MCF 10A (cell line): ENCODE measurements around the gene KCNH3. TPM values are rescaled to one million over a fixed set of nuclear protein-coding genes. Genes with fewer than 3 reads are reported as not detected.

ENCODE experiments used
- BruUV-seq: library from RNA; stranded (reverse); fragments of 400-500 nt; replicated peaks from 2 replicates; lab custom pipeline; 2021; lab: Mats Ljungman, UMichigan
- CTCF ChIA-PET: fragments of 300-600 bp; sonication (Branson Sonifier 250); formaldehyde crosslinking; extraction: SDS; loops from one replicate; lab custom pipeline; 2021; ENCODE audit warnings: antibody characterized with exemption, inconsistent platforms; lab: Yijun Ruan, JAX
- POLR2A ChIA-PET: fragments of 300-600, 350-650 bp; sonication (Branson Sonifier 250); formaldehyde crosslinking; extraction: SDS; loops from one replicate; lab custom pipeline; 2020; ENCODE audit warnings: antibody characterized with exemption, inconsistent platforms; lab: Yijun Ruan, JAX
- DNase-seq: peaks from one replicate; pipeline ENCODE4 v3.0.0-alpha.2; 2018; ENCODE audit not compliant: unreplicated experiment
- H3K27ac Mint-ChIP-seq: one replicate; pipeline ENCODE4 v1.8.0; 2022; ENCODE audit warnings: mild to moderate bottlenecking, low read depth, mixed read lengths; ENCODE audit not compliant: unreplicated experiment
- H3K27me3 Mint-ChIP-seq: one replicate; pipeline ENCODE4 v1.8.0; 2022; ENCODE audit warnings: mixed read lengths; ENCODE audit not compliant: insufficient read depth, unreplicated experiment
- H3K36me3 Mint-ChIP-seq: one replicate; pipeline ENCODE4 v1.8.0; 2022; ENCODE audit warnings: mild to moderate bottlenecking, moderate library complexity, mixed read lengths; ENCODE audit not compliant: insufficient read depth, unreplicated experiment
- H3K4me1 Mint-ChIP-seq: one replicate; pipeline ENCODE4 v1.8.0; 2022; ENCODE audit warnings: mixed read lengths; ENCODE audit not compliant: insufficient read depth, unreplicated experiment
- H3K4me3 Mint-ChIP-seq: one replicate; pipeline ENCODE4 v1.8.0; 2022; ENCODE audit warnings: mild to moderate bottlenecking, moderate library complexity, mixed read lengths; ENCODE audit not compliant: unreplicated experiment
- H3K9me3 Mint-ChIP-seq: one replicate; pipeline ENCODE4 v1.8.0; 2022; ENCODE audit warnings: mixed read lengths; ENCODE audit not compliant: unreplicated experiment
- intact Hi-C: fragments of 100-400 bp; cut with micrococcal nuclease; formaldehyde crosslinking; loops from 2 replicates; pipeline ENCODE4 v1.14.1; 2022
- total RNA-seq: library from RNA; stranded (reverse); gene quantifications from 2 replicates; pipeline ENCODE4 v1.2.3, GENCODE V29; 2022
- TF ChIP-seq, protein P1 (sequence below): fragments of 200-600 bp; IDR thresholded peaks from one replicate; pipeline ENCODE4 v1.8.0; 2022; ENCODE audit warnings: antibody characterized with exemption, mild to moderate bottlenecking; ENCODE audit not compliant: unreplicated experiment

Gene KCNH3
- total RNA-seq, 1 experiment from 2014 or later: not detected

DNA sequence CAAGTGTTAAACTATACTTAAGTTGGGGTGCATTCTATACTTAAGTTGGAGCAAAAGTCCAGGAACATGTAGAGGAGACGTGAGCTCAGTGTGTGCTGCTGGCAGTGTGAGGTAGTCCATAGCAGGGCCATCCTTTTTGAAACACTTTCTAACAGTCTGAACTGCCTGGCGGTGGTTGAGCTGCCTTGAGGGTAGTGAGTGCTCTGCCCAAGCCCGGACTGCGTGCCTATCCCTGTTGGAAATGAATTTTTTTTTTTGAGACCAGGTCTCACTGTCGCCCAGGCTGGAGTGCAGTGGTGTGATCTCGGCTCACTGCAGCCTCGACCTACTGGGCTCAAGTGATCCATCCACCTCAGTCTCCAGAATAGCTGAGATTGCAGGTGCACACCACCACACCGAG is 14.1 kb downstream of the KCNH3 start:
- no peak for DNase-seq
- no TSS peak for BruUV-seq
- peaks cover 13% of the 10 kb centered on the region for H3K4me1 Mint-ChIP-seq
- no peak overlapping the region for H3K27ac Mint-ChIP-seq
- POLR2A ChIA-PET: interaction anchor here (0.7 to 3.3 kb wide), 4 partner anchors 13 to 95 kb away, joined by 4 to 19 read pairs (median 6); partner anchors contain the start of gene MCRS1
- H3K27me3 Mint-ChIP-seq: peaks cover 15% of the 10 kb centered on the region
- TF ChIP-seq, protein P1, sequence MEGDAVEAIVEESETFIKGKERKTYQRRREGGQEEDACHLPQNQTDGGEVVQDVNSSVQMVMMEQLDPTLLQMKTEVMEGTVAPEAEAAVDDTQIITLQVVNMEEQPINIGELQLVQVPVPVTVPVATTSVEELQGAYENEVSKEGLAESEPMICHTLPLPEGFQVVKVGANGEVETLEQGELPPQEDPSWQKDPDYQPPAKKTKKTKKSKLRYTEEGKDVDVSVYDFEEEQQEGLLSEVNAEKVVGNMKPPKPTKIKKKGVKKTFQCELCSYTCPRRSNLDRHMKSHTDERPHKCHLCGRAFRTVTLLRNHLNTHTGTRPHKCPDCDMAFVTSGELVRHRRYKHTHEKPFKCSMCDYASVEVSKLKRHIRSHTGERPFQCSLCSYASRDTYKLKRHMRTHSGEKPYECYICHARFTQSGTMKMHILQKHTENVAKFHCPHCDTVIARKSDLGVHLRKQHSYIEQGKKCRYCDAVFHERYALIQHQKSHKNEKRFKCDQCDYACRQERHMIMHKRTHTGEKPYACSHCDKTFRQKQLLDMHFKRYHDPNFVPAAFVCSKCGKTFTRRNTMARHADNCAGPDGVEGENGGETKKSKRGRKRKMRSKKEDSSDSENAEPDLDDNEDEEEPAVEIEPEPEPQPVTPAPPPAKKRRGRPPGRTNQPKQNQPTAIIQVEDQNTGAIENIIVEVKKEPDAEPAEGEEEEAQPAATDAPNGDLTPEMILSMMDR: no peak
- H3K36me3 Mint-ChIP-seq: no peaks in the 10 kb centered on the region
- H3K4me3 Mint-ChIP-seq: no peak overlapping the region
- intact Hi-C loops: loop anchor here (1.0 to 2.0 kb wide), 2 partner anchors 28 to 195 kb away; no protein-coding TSS in a partner anchor
- no peaks in the 10 kb centered on the region for H3K9me3 Mint-ChIP-seq
- CTCF ChIA-PET: interaction anchor here (0.5 to 4.8 kb wide), 22 partner anchors 10 to 255 kb away, joined by 3 to 34 read pairs (median 4); no protein-coding TSS in a partner anchor

DNA sequence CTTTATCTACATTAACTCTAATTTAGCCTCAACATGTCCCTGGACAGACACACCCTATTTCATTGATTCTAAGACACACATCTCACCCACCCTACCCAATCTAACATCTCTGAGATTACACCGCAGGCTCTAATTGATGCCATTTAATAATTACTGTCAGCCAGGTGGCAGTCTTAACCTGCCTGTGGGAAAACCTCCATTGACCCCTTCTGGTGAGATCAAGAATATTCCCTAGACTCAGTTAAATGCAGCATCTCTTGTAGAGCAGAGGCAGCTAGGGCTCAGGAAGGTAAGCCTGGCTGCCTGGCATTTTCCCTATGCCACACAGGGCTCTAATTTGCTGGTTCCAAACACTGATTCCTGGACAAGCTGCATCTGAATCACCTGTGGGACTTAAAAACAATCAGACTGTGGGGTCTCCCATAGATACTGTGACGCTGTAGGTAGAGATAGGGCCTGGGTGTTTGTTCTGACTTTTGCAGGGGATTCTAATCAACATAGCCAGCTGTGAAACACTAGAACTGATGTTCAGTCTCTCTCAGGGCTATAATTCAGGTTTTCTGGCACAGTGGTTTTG is 14.8 kb downstream of the KCNH3 start:
- no peak overlapping the region for H3K4me3 Mint-ChIP-seq
- H3K9me3 Mint-ChIP-seq: no peaks in the 10 kb centered on the region
- POLR2A ChIA-PET: interaction anchor here (0.7 to 3.3 kb wide), 6 partner anchors 13 to 195 kb away, joined by 3 to 19 read pairs (median 6); partner anchors contain the start of gene MCRS1
- peaks cover 13% of the 10 kb centered on the region for H3K4me1 Mint-ChIP-seq
- intact Hi-C loops: loop anchor here (1.0 to 2.0 kb wide), 2 partner anchors 27 to 195 kb away; no protein-coding TSS in a partner anchor
- no TSS peak for BruUV-seq
- no peak overlapping the region for H3K27ac Mint-ChIP-seq
- TF ChIP-seq, protein P1: peak; percentile 58
- DNase-seq: peak; percentile 65
- H3K36me3 Mint-ChIP-seq: peaks cover 4% of the 10 kb centered on the region
- CTCF ChIA-PET: interaction anchor here (0.5 to 4.8 kb wide), 19 partner anchors 9 to 196 kb away, joined by 3 to 34 read pairs (median 4); partner anchors contain the start of gene FAM186B
- H3K27me3 Mint-ChIP-seq: peaks cover 15% of the 10 kb centered on the region

DNA sequence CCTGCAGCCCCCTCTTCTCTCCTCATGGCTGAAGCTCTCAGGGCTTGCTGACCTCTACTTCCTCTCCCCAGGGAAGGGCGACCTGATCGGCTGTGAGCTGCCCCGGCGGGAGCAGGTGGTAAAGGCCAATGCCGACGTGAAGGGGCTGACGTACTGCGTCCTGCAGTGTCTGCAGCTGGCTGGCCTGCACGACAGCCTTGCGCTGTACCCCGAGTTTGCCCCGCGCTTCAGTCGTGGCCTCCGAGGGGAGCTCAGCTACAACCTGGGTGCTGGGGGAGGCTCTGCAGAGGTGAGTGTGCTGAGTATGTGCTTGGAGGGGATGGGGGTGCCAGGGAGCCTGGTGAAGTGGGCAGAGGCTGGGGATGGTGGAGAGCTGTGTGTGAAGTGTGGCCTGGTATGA is 15.4 kb downstream of the KCNH3 start:
- ChIA-PET POLR2A (interaction anchor here (0.7 to 3.3 kb wide), 5 partner anchors 13 to 196 kb away, joined by 3 to 19 read pairs (median 3); partner anchors contain the start of gene MCRS1), CTCF (interaction anchor here (0.7 to 4.8 kb wide), 18 partner anchors 8 to 308 kb away, joined by 3 to 34 read pairs (median 4); partner anchors contain the start of gene FAM186B)
- intact Hi-C loops: no loop called here
- Mint-ChIP-seq H3K4me3 (no peak overlapping the region), H3K27me3 (peaks cover 15% of the 10 kb centered on the region), H3K4me1 (peaks cover 13% of the 10 kb centered on the region), H3K9me3 (no peaks in the 10 kb centered on the region), H3K27ac (no peak overlapping the region), H3K36me3 (peaks cover 10% of the 10 kb centered on the region)
- no TSS peak for BruUV-seq
- TF ChIP-seq, protein P1: no peak
- DNase-seq: no peak
